Chondrocyte (in vitro differentiated cells): ENCODE measurements around the gene ZMYM2. TPM values are rescaled to one million over a fixed set of nuclear protein-coding genes. Genes with fewer than 3 reads are reported as not detected.

Experiments used
- DNase-seq: peaks from one replicate; pipeline ENCODE4 v3.0.0; 2021; ENCODE audit warnings: mixed read lengths, low spot score
- H3K27ac Mint-ChIP-seq: one replicate; pipeline ENCODE4 v1.8.0; 2021; ENCODE audit warnings: mild to moderate bottlenecking, moderate library complexity, mixed read lengths; ENCODE audit not compliant: unreplicated experiment
- H3K27me3 Mint-ChIP-seq: 2 replicates; pipeline ENCODE4 v1.8.0; 2021; ENCODE audit warnings: low read depth, mixed read lengths
- H3K36me3 Mint-ChIP-seq: 2 replicates; pipeline ENCODE4 v1.8.0; 2021; ENCODE audit warnings: low read depth, mixed read lengths
- H3K4me1 Mint-ChIP-seq: 2 replicates; pipeline ENCODE4 v1.8.0; 2021; ENCODE audit warnings: low read depth, mild to moderate bottlenecking, mixed read lengths
- H3K4me3 Mint-ChIP-seq: one replicate; pipeline ENCODE4 v1.8.0; 2021; ENCODE audit warnings: mild to moderate bottlenecking, moderate library complexity, mixed read lengths; ENCODE audit not compliant: unreplicated experiment
- H3K9me3 Mint-ChIP-seq: 2 replicates; pipeline ENCODE4 v1.8.0; 2021; ENCODE audit warnings: low read depth, mixed read lengths
- CTCF ChIP-seq: fragments of 200-600 bp; sonication (generic); IDR thresholded peaks from 2 replicates; pipeline ENCODE4 v1.5.0; 2021; ENCODE audit warnings: antibody characterized with exemption, mild to moderate bottlenecking, moderate library complexity
- total RNA-seq: library from RNA; stranded (reverse); gene quantifications from 3 replicates; pipeline ENCODE4 v1.2.1, GENCODE V29; 2021

ZMYM2 gene
- total RNA-seq, 1 donor from 2014 or later: 87.5 TPM

GRCh38 chr13:20080377-20081164 is 122.0 kb downstream of the ZMYM2 start:
- Mint-ChIP-seq H3K9me3 (no peaks in the 10 kb centered on the region), H3K27me3 (no peaks in the 10 kb centered on the region), H3K36me3 (peaks cover 28% of the 10 kb centered on the region), H3K4me1 (peaks cover 5% of the 10 kb centered on the region), H3K27ac (peak overlapping the region; percentile 2), H3K4me3 (no peak overlapping the region)
- no peak for TF ChIP-seq CTCF
- no peak for DNase-seq

- Mint-ChIP-seq H3K9me3 (no peaks in the 10 kb centered on the region), H3K4me3 (no peak overlapping the region), H3K4me1 (peaks cover 3% of the 10 kb centered on the region), H3K36me3 (peaks cover 18% of the 10 kb centered on the region), H3K27ac (no peak overlapping the region), H3K27me3 (no peaks in the 10 kb centered on the region)
- DNase-seq: no peak
- TF ChIP-seq CTCF: peak; percentile 69
Measured at GRCh38 chr13:20090349-20090748, 131.8 kb downstream of the ZMYM2 start.

GRCh38 chr13:20093951-20094350 is 135.4 kb downstream of the ZMYM2 start:
- Mint-ChIP-seq H3K27ac (no peak overlapping the region), H3K4me3 (no peak overlapping the region), H3K4me1 (no peaks in the 10 kb centered on the region), H3K36me3 (peaks cover 3% of the 10 kb centered on the region), H3K9me3 (peaks cover 5% of the 10 kb centered on the region), H3K27me3 (no peaks in the 10 kb centered on the region)
- no peak for DNase-seq
- TF ChIP-seq CTCF: no peak

DNA sequence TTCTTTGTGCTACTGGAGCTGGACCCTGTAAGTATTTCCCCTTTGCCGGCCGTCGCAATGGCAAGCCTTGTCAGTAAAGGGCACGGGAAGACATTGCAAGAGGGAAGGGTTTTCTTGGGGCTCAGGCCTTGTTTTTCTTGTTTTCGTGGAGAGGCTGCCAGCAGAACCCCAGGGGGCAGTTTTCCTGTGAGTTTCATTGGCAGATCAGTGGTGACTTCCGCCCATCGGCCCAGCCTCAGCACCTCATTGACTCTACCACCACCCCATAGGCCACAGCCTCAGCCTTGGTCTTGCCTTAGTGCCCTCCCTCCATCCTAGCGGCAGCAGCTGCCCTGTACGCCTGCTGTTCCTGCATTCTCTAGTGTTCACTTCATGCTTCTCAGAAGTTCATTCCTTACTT is 140.8 kb downstream of the ZMYM2 start:
- peaks cover 10% of the 10 kb centered on the region for H3K27me3 Mint-ChIP-seq
- no peak overlapping the region for H3K27ac Mint-ChIP-seq
- no peak for DNase-seq
- H3K9me3 Mint-ChIP-seq: peaks cover 5% of the 10 kb centered on the region
- H3K4me1 Mint-ChIP-seq: no peaks in the 10 kb centered on the region
- H3K4me3 Mint-ChIP-seq: no peak overlapping the region
- TF ChIP-seq CTCF: no peak
- no peaks in the 10 kb centered on the region for H3K36me3 Mint-ChIP-seq

GRCh38 chr13:20101467-20102316 is 143.2 kb downstream of the ZMYM2 start:
- Mint-ChIP-seq H3K27me3 (peaks cover 23% of the 10 kb centered on the region), H3K9me3 (peaks cover 2% of the 10 kb centered on the region), H3K27ac (no peak overlapping the region), H3K4me3 (no peak overlapping the region), H3K4me1 (peaks cover 2% of the 10 kb centered on the region), H3K36me3 (no peaks in the 10 kb centered on the region)
- DNase-seq: no peak
- TF ChIP-seq CTCF: no peak
